ENCODE results near the gene CCSER1.
"Not testable (repeated sequence)": the region's sequence is repeated elsewhere in the genome, so short reads cannot be mapped to it uniquely, and the experiment has no call there.

The CCSER1 gene

DNA sequence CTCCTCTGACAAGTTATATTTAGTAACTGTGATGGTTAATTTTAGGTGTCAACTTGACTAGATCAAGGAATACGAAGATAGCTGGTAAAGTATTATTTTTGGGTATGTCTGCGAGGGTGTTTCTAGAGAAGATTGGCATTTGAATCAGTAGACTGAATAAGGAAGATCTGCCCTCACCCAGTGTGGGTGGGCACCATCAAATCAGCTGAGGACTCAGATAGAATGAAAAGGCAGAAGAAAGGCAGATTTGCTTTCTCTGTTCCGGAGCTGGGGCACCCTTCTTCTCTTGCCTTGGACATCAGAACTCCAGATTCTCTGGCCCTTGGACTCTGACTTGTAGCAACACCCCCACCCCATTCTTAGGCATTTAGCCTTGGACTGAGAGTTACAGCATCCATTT is 981.6 kb downstream of the CCSER1 start:
- DNase-seq: no peak
- in situ Hi-C loops (cut with HindIII; ENCODE audit: low pct_ligation_motif_present, low pct_unique_long_range_greater_than_20kb, low sequenced_read_pairs): no loop called here

DNA sequence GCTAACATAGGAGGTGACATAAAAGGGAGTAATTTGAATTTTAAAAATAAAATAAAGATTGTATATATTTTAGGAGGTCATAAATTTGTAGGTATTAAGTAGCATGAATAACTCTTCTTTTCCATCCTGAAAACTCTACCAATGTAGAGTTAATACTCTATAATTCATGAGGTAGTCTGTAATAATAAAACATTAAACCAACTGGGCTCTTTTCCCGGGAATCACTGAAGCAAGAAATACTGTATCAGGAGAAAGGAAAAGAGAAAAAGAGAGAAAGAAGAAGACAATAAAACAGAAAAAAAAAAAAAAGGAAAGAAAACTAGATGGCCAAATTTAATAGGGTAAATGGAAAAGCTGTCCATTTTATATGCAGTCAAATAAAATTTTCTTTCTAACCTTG is 984.4 kb downstream of the CCSER1 start:
- in situ Hi-C loops (cut with HindIII; ENCODE audit: low pct_ligation_motif_present, low pct_unique_long_range_greater_than_20kb, low sequenced_read_pairs): no loop called here
- peak; percentile 70 for DNase-seq

DNA sequence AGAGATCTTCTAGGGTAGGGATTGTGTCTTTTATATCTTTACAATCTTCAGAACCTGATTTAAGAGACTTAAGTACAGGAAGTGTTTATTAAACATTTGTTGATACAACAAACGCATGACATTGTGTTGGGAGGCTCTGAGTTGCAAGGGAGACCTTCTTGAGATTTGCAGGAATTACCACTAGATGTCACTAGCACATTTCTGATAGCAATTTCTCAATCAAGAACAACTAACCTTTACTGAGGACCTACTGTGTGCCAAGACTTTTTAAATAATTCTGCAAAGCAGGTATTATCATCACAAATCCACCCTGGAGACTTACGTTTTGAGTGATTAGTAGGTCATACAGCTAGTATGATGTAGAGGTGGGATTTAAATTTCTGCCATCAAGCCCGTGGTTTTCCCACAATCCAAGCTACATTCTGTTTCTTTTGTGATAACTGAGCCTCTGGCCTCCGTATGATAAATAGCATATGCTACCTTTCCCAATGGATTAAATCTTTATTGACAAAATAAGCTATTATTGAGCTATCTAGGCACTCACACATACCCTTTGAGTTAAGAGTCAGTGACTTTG is 986.0 kb downstream of the CCSER1 start:
- in situ Hi-C loops (cut with HindIII; ENCODE audit: low pct_ligation_motif_present, low pct_unique_long_range_greater_than_20kb, low sequenced_read_pairs): no loop called here
- DNase-seq: peak; percentile 49

DNA sequence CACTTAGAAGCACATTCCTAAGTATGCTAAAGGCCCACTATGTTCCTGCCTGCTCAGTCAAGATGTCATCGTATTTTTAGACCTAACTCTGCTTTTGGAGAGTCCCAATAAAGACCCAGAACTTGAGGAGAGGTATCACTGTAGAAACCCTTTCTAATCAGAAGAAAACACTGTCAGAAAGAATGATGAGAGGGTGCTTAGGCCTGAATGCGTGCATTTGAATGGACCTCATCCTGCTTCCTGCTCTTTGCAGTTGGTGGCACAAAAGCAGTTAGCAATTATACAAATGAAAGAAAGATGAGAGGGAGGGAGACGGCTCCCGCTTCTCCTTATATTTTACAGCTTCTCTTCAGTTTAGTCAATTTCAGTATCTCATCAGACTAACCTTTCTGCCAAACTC is 987.2 kb downstream of the CCSER1 start:
- in situ Hi-C loops (cut with HindIII; ENCODE audit: low pct_ligation_motif_present, low pct_unique_long_range_greater_than_20kb, low sequenced_read_pairs): no loop called here

DNA sequence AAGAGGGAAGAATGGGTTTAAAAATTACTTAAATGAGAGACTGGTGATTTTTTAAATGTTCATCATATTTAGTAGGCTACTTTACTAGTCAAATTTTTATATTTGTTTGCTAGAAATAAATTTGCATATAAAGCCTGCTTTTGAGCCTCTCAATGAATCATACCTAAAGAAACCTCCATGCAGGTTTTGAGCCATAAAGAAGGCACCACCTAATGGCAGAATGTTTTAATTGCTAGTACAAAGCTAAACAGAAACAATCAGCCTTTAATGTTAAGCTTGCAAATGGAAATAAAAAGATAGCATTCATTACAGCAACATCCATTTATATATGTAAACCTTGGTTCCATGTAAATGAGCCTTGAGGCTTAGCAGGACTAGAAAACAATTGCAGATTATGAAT is 989.7 kb downstream of the CCSER1 start:
- peak; percentile 31 for DNase-seq
- in situ Hi-C loops (cut with HindIII; ENCODE audit: low pct_ligation_motif_present, low pct_unique_long_range_greater_than_20kb, low sequenced_read_pairs): no loop called here

More for the DNA sequence above, 987.2 kb downstream of the CCSER1 start:
- no peak for DNase-seq

DNA sequence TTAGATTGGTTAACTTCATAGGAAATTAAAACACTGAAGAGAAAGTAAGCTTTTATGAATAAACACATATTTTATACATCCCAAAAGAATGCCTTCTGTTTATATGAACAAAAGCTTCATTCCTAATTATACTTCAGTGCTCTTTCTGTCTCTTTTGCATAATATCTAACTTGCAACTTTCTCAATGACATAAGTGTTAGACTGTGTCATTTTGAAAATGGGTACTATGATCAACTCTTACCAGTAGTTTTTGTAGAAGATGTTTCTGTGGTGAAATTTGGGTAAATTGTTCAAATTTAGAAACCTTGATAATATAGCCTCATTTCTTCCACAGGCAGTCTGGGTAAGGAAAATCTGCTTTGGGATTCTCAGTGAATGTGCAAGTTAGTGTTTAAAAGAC is 991.4 kb downstream of the CCSER1 start:
- in situ Hi-C loops (cut with HindIII; ENCODE audit: low pct_ligation_motif_present, low pct_unique_long_range_greater_than_20kb, low sequenced_read_pairs): no loop called here
- DNase-seq: no peak

DNA sequence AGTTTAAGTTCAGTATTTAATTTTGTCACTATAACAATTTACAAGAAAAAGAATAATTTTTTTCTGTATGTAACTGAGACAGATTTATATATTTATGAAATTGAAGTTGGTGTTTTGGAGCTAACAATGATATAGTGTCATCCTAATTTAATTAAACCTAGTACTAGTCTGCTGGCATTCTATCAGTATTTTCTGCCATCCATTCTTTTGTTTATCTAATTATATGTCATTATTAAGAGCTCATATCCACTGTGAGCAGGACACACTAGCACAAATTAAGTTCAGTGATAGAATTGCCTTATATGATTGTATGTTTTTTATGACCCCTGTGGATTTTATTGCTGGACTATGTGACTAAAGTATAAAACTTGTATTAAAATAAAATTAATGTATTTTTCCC is 996.5 kb downstream of the CCSER1 start:
- in situ Hi-C loops (cut with HindIII; ENCODE audit: low pct_ligation_motif_present, low pct_unique_long_range_greater_than_20kb, low sequenced_read_pairs): no loop called here
- no peak for DNase-seq

DNA sequence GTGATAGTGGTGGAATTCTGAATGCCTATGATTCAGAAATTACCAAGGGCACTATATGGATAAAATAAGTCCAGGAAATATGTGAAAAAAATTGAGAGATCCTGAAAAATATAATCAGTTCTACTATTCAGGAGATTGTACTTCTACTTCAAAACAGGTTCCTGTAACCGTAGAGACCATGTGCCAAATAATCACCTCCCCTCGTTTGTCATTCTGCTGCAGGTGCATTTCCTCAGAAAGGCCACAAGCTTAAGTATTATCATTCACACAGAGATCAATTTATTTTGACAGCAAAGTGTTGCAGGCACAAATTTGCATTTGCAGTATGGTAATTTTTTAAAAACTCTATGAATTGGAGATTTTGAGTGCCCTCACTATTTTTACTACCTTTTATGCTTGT is 1000.0 kb downstream of the CCSER1 start:
- DNase-seq: no peak
- in situ Hi-C loops (cut with HindIII; ENCODE audit: low pct_ligation_motif_present, low pct_unique_long_range_greater_than_20kb, low sequenced_read_pairs): no loop called here

DNA sequence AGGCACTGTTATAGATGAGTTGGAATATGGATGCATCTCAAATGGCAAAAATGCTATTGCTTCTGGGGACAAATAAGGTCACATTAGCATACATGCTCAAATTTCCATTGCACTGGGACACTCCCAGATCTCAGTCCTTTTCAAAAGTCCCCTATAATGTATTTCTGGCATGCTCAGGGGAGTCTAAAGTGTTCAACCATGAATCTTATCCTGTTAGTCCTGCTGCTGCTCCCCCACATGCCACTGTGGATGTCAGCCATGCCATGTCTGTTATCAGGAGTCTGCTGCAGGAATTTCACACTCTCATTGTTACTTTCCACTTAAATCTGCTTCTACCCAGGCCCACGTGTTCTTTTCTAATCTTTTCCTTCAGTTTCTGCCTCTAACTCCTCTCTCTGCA is 1000.6 kb downstream of the CCSER1 start:
- no peak for DNase-seq
- in situ Hi-C loops (cut with HindIII; ENCODE audit: low pct_ligation_motif_present, low pct_unique_long_range_greater_than_20kb, low sequenced_read_pairs): no loop called here

DNA sequence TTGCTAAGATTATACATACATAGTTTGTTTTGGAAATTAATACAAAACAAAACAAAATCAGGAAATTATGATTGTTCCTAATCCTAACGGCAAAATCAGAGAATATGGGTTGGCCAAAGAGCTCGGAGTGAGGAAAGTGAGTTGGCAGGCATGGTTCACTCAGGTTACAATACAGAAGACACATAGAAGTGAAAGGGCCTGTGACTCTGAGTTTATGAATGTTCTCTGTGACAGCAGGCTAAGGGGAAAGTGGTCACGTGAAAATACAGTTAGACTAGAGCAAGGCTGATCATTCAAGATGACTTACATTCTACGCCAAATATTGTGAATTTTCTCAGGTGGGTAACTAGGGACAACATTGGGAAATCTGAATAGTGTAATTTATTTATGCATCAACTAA is 1001.3 kb downstream of the CCSER1 start:
- in situ Hi-C loops (cut with HindIII; ENCODE audit: low pct_ligation_motif_present, low pct_unique_long_range_greater_than_20kb, low sequenced_read_pairs): no loop called here

DNA sequence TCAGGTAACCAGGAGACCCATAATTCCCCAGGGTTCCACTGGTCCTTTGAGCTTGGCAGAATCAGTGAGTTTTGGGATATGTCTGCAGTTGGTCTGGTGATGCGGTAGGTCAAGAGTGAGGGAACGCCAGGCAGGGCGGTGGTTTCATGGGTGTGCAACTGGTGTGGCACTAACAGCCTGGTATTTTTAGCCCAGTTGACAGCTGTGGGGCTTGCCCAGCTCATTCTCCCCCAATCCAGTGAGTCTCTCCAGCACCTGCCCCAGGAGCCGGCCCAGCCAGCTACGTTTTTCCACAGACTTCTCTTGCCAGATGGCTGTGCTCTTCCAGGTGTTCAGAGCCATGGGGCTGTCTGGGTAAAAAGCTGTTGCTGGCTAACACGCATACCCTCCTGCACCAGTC is 1019.9 kb downstream of the CCSER1 start:
- in situ Hi-C loops (cut with HindIII; ENCODE audit: low pct_ligation_motif_present, low pct_unique_long_range_greater_than_20kb, low sequenced_read_pairs): no loop called here
- DNase-seq: no peak

More for the DNA sequence above, 1001.3 kb downstream of the CCSER1 start:
- DNase-seq: no peak

DNA sequence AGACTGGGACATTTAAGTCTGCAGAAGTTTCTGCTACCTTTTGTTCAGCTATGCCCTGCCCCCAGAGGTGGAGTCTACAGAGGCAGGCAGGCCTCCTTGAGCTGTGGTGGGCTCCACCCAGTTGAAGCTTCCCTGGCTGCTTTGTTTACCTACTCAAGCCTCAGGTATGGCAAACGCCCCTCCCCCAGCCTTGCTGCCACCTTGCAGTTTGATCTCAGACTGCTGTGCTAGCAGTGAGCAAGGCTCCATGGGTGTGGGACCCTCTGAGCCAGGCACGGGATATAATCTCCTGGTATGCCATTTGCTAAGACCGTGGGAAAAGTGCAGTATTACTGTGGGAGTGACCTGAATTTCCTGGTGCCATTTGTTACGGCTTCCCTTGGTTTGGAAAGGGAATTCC is 1026.8 kb downstream of the CCSER1 start:
- DNase-seq; in situ Hi-C loops (cut with HindIII; ENCODE audit: low pct_ligation_motif_present, low pct_unique_long_range_greater_than_20kb, low sequenced_read_pairs): not testable (repeated sequence)

DNA sequence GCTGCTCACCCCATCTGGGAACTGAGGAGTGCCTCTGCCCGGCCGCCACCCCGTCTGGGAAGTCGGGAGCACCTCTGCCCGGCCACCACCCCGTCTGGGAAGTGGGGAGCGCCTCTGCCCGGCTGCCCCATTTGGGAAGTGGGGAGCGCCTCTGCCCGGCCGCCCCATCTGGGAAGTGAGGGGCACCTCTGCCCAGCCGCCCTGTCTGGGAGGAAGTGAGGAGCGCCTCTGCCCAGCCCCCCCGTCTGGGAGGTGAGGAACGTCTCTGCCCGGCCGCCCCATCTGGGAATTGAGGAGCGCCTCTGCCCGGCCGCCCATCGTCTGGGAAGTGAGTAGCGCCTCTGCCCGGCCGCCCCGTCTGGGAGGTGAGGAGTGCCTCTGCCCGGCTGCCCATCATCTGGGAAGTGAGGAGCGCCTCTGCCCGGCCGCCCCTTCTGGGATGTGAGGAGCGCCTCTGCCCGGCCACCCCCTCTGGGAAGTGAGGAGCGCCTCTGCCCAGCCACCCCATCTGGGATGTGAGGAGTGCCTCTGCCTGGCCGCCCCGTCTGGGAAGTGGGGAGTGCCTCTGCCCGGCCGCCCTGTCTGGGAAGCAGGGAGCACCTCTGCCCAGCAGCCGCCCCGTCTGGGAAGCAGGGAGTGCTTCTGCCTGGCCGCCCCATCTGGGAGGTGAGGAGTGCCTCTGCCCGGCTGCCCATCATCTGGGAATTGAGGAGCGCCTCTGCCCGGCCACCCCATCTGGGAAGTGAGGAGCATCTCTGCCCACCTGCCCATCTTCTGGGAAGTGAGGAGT is 1040.9 kb downstream of the CCSER1 start:
- DNase-seq; in situ Hi-C loops (cut with HindIII; ENCODE audit: low pct_ligation_motif_present, low pct_unique_long_range_greater_than_20kb, low sequenced_read_pairs): not testable (repeated sequence)

DNA sequence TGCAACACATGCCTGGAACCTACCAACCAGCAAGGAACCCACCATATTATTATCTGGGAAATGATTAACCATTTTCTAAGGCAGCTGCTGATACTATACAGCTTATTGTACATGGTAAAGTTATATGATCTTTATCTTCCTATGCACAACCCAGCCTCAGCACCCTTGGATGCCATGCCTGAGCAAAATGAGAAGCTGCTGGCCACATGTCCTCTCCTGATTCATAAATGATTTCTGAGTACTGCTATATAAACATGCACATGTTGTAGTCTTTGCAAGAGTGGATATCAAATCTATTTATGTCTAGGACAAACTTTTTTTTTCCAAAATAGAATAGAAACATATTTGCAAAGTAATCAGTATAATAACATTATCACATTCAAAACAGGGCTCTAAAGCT is 1043.6 kb downstream of the CCSER1 start:
- DNase-seq: no peak
- in situ Hi-C loops (cut with HindIII; ENCODE audit: low pct_ligation_motif_present, low pct_unique_long_range_greater_than_20kb, low sequenced_read_pairs): no loop called here

DNA sequence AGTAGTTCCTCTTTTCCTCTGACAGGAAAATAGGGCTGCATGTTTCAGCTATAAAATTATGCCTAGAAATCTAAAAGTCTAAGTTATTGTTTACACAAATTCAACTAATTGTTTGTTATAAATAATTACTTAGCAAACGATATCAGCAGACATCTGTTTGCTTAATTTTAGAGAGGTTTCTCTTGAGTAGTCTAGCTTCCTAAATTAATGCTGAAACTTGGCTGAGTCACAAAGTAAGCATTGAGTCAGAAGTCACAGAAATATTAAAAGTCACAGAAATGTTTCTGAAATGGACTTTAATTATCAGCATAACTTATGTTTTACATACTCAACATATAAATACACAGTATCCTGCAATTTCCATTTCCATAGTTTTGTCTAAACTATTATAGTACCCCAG is 1044.0 kb downstream of the CCSER1 start:
- DNase-seq: no peak
- in situ Hi-C loops (cut with HindIII; ENCODE audit: low pct_ligation_motif_present, low pct_unique_long_range_greater_than_20kb, low sequenced_read_pairs): no loop called here

DNA sequence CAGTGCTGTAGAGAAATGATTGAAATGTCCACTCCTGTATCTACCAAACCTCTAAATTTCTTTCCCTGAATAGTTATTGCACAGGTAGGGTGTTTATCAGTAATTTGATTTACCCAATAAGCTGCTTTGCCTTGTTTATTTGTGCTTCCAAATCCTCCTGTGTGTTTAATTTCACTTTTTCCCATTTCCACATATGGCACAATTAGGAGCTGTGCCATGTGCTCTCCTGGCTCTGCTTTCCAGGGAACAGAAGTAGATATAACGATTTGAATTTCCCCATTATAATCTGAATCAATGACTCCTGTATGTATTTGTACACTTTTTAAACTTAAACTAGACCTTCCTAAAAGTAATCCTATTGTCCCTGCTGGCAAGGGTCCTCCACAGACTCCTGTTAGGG is 1057.9 kb downstream of the CCSER1 start:
- DNase-seq; in situ Hi-C loops (cut with HindIII; ENCODE audit: low pct_ligation_motif_present, low pct_unique_long_range_greater_than_20kb, low sequenced_read_pairs): not testable (repeated sequence)

DNA sequence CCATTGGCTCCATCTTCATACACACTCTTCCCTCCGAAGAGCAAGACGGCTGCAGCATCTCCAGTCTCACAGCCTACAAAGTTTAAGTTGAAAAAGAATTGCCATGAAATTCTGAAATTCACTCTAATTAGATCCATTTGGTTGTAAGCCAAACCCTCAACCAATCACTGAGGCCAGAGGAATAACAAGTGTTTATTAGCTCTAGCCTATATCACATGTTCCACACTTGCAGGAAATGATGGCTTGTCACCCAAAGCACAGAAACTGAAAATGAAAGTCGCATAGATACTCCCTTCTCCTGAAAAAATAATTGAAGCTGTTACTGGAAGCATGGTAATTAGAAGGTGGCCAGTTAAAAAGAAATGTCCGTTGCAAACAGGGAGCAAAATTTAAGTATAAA is 1071.8 kb downstream of the CCSER1 start:
- peak; percentile 42 for DNase-seq
- in situ Hi-C loops (cut with HindIII; ENCODE audit: low pct_ligation_motif_present, low pct_unique_long_range_greater_than_20kb, low sequenced_read_pairs): no loop called here

DNA sequence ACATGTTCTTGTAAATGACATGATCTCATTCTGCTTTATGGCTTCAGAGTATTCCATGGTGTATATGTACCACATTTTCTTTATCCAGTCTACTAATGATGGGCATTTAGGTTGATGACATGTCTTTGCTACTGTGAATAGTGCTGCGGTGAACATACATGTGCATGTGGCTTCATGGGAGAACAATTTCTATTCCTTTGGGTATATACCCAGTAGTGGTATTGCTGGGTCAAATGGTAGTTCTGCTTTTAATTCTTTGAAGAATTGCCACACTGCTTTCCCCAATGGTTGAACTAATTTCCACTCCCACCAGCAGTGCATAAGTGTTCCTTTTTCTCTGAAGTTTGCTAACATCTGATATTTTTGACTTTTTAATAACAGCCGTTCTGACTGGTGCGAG is 1080.3 kb downstream of the CCSER1 start:
- in situ Hi-C loops (cut with HindIII; ENCODE audit: low pct_ligation_motif_present, low pct_unique_long_range_greater_than_20kb, low sequenced_read_pairs): no loop called here
- DNase-seq: no peak

DNA sequence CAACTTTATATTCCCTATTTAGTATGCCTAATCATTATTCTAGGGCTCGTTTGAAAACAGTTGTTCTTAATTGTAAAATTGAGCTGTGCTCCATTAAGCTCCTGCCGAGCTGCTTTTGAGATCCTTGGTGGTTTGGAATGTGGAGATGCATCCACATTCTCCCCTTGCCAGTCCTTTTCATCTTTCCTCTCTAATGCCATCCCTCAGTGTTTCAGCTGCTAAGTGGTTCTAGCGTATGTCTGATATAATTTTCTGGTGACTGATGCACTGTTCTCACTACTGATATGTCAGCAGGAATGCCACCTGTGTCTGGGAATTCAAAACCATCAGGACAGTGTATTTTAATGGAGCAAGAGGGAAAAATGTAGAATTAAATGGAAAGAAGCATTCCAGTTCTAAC is 1085.0 kb downstream of the CCSER1 start:
- in situ Hi-C loops (cut with HindIII; ENCODE audit: low pct_ligation_motif_present, low pct_unique_long_range_greater_than_20kb, low sequenced_read_pairs): no loop called here
- DNase-seq: no peak

DNA sequence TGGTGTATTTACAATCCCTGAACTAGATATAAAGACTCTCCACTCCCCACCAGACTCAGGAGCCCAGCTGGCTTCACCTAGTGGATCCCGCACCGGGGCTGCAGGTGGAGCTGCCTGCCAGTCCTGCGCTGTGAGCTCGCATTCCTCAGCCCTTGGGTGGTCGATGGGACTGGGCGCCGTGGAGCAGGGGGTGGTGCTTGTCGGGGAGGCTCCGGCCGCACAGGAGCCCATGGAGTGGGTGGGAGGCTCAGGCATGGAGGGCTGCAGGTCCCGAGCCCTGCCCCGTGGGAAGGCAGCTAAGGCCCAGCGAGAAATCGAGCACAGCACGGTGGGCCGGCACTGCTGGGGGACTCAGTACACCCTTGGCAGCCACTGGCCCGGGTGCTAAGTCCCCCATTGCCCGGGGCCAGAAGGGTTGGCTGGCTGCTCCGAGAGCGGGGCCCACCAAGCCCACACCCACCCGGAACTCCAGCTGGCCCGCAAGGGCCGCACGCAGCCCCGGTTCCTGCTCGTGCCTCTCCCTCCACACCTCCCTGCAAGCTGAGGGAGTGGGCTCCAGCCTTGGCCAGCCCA is 1090.7 kb downstream of the CCSER1 start:
- DNase-seq; in situ Hi-C loops (cut with HindIII; ENCODE audit: low pct_ligation_motif_present, low pct_unique_long_range_greater_than_20kb, low sequenced_read_pairs): not testable (repeated sequence)

All from ACHN (cell line).